HG02852 (cell line): ENCODE results near the gene GADD45GIP1.
"Not testable (repeated sequence)": the region's sequence is repeated elsewhere in the genome, so short reads cannot be mapped to it uniquely, and the experiment has no call there.

Source experiments
- ATAC-seq: cut with Tn5 transposase; IDR thresholded peaks from one replicate; pipeline ENCODE4 v1.9.1; 2021; ENCODE audit warnings: mild to moderate bottlenecking, moderate library complexity; ENCODE audit not compliant: unreplicated experiment

The GADD45GIP1 gene

GRCh38 chr19:12990431-12990830, 33.4 kb upstream of the GADD45GIP1 start:
- no peak for ATAC-seq

- ATAC-seq = no peak
Observed at GRCh38 chr19:12987781-12988180, 30.8 kb upstream of the GADD45GIP1 start.

DNA sequence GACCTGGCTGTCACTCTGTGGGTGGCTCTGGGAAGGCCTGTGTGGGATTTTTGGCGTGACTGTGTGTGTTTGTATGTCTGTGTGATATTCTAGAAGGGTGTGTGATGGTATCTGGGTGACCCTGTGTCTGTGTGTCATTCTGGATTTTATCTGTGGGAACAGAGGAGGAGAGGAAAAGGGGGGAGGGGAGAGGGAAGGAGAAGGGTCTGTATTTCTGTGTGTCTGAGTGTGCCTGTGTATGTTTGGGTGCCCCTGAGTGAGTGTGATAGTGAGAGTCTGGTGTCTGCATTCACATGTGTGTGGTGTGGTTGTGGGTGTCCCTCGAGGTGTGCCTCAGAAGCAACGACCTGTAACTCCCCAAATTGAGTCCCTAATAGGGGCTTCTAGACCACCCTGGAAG, 30.2 kb upstream of the GADD45GIP1 start:
- ATAC-seq = no peak

GRCh38 chr19:12986726-12987125, 29.7 kb upstream of the GADD45GIP1 start:
- no peak for ATAC-seq

DNA sequence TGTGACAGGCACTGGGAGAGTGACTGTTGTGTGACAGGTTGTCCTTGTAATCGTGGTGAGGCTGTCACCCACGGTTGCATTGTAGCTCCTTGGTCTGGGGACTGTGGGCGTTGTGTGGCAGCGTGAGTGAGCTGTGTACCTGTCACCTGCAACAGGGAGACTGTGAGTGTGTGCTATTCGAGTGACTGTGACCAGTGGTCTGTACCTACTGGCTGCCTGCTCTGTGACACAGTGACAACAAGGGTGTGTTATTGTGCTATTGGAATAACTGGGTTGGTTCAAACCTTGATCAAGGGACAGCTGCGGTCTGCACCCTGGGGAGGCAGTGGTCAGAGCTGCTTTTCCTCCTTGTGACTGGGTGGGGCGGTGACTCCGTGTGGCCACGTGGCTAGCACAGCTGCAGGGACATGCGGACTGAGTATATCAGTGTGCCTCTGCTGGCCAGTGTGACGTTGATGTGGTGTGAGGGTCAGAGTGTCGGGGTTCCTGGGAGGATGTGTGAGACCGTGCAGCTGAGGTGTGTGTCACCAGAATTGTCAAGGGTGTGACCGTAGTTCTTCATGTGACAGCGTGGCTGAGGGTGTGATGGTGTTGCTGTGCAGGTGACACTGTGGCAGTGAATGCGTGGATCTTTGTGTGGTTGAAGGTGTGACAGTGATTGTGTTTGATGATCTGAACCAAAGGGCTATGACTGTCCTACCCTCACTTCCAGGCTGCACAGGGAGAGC, 28.2 kb upstream of the GADD45GIP1 start:
- no peak for ATAC-seq

- ATAC-seq = no peak
Observed at GRCh38 chr19:12984683-12985048, 27.6 kb upstream of the GADD45GIP1 start.

DNA sequence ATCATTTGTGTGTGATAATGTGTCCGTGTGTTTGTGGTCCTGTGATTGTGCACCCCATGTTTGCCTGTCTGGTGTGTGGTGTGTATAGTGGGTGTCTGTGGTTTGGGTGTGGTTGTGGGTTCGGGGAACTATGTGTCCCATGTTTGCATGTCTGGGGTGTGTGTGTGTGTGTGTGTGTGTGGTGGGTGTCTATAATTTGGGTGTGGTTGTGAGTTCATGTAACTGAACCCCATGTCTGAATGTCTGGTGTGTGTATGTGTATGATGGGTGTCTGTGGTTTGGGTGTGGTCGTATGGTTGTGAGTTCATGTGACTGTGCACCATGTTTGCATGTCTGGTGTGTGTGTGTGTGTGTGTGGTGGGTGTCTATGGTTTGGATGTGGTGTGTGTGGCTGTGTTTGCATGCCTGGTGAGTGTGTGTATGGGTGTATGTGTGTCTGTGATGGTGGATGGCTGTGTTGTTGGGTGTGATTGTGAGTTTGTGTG, 27.2 kb upstream of the GADD45GIP1 start:
- ATAC-seq = no peak

- ATAC-seq = no peak
Observed at GRCh38 chr19:12983542-12984142, 26.6 kb upstream of the GADD45GIP1 start.

GRCh38 chr19:12983091-12983490, 26.1 kb upstream of the GADD45GIP1 start:
- no peak for ATAC-seq

DNA sequence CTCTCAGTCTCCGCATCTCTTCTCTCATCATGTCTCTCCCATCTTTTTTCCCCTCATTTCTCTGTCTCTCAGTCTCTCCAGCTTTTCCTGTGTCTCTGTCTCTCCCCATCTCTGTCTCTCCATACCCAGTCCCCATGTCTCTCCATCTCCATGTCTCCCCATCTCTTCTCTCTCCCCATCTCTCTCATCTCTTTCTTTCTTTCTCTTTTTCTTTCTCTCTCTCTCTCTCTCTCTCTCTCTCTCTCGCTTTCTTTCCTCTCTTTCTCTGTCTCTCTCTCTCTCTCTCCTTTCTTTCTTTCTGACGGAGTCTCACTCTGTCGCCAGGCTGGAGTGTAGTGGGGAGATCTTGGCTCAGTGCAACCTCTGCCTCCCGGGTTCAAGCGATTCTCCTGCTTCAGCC, 25.6 kb upstream of the GADD45GIP1 start:
- no peak for ATAC-seq

DNA sequence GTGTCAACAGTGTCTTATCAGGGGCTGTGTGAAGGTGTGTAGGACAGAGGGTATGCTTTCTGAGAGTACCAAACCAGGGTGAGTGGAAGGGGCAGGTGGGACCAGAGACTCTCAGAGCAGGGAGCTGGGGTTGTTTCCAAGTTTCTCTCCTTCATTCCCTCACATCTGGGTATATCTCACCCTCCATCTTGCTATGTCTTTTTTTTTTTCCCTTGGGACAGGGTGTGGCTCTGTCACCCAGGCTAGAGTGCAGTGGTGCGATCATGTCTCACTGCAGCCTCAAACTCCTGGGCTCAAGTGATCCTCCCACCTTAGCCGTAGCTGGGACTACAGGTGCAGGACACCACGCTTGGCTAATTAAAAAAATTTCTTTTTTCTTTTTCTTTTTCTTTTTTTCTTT, 23.0 kb upstream of the GADD45GIP1 start:
- no peak for ATAC-seq

- ATAC-seq = not testable (repeated sequence)
Observed at GRCh38 chr19:12976109-12976508, 19.1 kb upstream of the GADD45GIP1 start.

GRCh38 chr19:12975221-12975741, 18.3 kb upstream of the GADD45GIP1 start:
- ATAC-seq = no peak

DNA sequence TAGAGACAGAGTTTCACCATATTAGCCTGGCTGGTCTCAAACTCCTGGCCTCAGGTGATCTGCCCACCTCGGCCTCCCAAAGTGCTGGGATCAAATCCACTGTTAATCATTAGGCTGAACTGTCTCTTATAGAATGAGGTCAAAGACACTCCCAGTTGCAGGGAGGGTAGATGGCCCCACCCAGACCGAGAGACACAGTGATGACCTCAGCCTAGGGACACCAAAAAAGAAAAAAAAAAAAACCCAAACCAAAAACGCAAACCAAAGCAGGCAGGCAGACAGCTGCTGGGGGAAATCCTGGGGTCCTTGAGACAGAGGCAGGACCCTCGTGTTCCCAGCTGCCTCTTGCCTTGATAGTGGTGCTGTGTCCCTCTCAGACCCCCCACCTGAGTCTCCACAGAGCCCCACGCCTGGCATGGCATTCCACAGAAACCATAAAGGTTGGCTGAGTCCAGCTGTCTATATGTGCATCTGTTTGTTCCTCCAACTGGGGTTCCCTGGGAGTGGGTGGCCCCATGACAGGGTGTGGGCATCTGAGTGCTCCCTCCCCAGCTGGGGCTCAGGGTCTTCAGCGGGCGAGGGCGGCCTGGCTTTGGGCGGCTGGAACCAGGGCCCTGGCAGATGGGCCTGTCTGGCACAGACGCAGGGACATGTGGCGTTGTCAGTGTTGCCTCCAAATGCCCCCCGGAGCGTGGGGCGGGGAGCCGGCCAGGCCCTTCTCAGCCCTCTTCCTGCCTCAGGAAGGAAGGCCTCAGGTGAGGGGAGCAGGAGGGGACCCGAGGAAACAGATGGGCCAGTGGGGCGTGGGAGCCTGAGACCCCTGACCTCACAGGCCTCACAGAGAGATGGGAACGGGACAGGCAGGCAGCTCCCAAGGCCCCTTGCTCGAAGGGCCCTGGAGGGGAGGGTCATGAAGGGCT, 17.5 kb upstream of the GADD45GIP1 start:
- no peak for ATAC-seq

- no peak for ATAC-seq
Observed at GRCh38 chr19:12973236-12973635, 16.2 kb upstream of the GADD45GIP1 start.

- ATAC-seq = no peak
Observed at GRCh38 chr19:12970070-12970820, 13.2 kb upstream of the GADD45GIP1 start.

DNA sequence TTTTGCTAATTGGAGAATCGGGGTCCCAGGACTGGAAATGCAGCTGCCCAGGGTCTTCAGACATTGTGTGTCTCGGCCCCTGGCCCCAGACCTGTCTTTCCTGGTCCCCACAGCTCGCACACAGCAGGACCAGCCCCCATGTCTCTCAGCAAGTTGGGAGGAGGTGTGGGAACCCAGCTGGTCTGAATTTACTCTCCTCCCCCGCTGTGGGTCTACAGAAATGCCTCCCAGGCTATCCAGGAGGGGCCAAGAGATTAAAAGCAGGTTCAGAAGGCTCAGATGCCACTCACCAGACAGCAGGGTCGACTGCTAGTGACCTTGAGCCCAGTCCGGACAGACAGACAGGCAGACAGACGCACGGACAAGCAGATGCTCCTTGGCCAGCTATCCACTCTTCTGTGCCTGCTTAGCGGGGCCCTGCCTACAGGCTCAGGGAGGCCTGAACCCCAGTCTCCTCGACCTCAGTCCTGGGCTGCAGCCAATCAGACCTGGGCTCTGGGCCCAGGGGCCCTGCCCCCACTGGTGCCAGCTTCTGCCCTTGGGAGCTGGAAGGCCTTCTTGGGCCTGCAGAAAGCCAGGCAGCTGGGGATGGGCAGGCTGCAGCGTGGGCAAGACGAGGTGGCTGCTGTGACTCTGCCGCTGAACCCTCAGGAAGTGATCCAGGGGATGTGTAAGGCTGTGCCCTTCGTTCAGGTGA, 12.4 kb upstream of the GADD45GIP1 start, which contains the start of gene DAND5:
TSS of gene DAND5 (plus strand) at position 285 of the 697 bp plus-strand sequence. CDS start at position 370, 85 bp downstream.
- no peak for ATAC-seq

DNA sequence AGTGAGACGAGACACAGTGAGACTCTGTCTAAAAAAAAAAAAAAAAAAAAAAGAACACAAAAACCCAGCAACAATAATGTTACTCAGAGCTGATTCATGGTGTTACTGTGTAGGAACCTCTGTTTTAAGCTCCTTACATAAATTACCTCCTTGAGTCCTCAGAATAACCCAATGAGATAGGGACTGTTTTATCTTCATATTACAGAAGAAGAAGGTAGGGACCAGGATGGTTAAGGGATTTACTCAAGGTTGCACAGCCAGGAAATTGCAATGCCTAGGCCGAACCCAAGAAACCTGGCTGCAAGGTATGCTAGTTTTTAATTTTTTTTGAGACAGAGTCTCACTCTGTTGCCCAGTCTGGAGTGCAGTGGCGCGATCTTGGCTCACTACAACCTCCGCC, 10.9 kb upstream of the GADD45GIP1 start:
- ATAC-seq = no peak

DNA sequence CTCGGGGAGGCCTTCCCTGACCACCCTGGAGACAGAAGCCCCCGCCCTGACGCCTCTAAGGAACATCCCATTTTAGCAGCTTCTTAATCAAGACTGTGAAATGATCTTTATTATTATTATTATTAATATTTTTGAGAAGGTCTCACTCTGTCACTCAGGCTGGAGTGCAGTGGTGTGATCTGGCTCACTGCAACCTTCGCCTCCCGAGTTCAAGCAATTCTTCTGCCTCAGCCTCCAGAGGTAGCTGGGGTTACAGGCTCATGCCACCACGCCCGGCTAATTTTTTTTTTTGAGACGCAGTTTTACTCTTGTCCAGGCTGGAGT, 8.8 kb upstream of the GADD45GIP1 start:
- no peak for ATAC-seq
